ENCODE measurements around the gene B4GALT6.

DNA sequence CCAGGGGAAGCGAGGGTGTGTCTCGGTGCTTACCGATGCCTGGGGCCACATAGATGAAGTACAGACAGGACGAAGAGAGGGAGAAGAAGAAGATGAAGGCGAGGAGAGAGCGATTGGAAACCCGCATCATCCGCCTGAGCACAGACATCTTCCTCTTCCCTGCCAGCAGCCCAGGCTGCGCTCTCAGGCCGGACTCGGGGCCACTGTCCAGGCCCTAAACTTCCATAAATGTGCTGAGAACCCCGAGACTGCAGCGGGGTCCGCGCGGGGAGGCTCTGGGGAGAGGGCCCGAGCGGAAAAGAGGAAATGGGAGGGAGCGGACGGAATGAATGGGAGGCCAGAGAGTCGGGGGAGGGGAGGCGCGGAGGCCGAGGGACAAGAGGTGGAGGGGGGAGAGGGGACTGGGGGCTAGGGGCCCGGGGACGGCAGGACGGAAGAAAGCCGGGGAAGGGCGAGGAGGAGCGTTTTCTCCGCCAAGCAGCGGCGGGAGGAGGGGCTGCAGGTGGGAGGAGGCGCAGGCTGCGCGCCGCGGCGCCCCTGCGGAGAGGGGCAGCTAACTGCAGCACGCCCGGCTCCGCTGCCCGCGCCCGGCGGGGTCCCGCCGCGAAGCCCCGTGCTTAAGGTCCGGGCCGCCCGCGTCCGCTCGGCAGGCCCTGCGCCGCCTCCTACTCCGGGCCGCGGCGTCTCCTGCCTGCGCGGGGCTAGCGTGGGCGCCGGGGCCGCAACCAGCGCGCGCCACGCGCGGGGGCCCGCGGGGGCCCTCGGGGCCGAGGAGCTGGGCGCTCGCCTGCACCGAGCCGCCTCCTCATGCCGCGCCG lies at the start of gene B4GALT6:
- TF ChIP-seq, protein P1, sequence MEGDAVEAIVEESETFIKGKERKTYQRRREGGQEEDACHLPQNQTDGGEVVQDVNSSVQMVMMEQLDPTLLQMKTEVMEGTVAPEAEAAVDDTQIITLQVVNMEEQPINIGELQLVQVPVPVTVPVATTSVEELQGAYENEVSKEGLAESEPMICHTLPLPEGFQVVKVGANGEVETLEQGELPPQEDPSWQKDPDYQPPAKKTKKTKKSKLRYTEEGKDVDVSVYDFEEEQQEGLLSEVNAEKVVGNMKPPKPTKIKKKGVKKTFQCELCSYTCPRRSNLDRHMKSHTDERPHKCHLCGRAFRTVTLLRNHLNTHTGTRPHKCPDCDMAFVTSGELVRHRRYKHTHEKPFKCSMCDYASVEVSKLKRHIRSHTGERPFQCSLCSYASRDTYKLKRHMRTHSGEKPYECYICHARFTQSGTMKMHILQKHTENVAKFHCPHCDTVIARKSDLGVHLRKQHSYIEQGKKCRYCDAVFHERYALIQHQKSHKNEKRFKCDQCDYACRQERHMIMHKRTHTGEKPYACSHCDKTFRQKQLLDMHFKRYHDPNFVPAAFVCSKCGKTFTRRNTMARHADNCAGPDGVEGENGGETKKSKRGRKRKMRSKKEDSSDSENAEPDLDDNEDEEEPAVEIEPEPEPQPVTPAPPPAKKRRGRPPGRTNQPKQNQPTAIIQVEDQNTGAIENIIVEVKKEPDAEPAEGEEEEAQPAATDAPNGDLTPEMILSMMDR (IDR thresholded peaks at IDR 0.05), result no peak
- TF ChIP-seq EZH2phosphoT487 (IDR thresholded peaks at IDR 0.05), result no peak
